Activated naive CD4-positive, alpha-beta T cell treated with anti-CD3 and anti-CD28 coated beads, Interleukin-2, amount 50 U/mL, for 16 hours (primary cell): ENCODE measurements around the gene FAM72B.
"Not testable (repeated sequence)": the region's sequence is repeated elsewhere in the genome, so short reads cannot be mapped to it uniquely, and the experiment has no call there.

Experiments used
- DNase-seq: peaks from one replicate; pipeline ENCODE4 v3.0.0-alpha.2; 2020

Gene FAM72B

GRCh38 chr1:121148489-121149190 lies 35.5 kb downstream of the FAM72B start:
- DNase-seq = not testable (repeated sequence)

GRCh38 chr1:121140393-121140792 lies 43.7 kb downstream of the FAM72B start:
- not testable (repeated sequence) for DNase-seq

- DNase-seq = not testable (repeated sequence)
These were observed 52.6 kb downstream of the FAM72B start for GRCh38 chr1:121131494-121131893.

- DNase-seq = not testable (repeated sequence)
These were observed 65.7 kb downstream of the FAM72B start for GRCh38 chr1:121118480-121118824.
